Psoas muscle (tissue), 8 donors: Measurements from ENCODE around the gene REV3L. TPM values are rescaled to one million over a fixed set of nuclear protein-coding genes. Genes with fewer than 3 reads are reported as not detected.
A peak's percentile ranks its signal among the peaks of the same experiment; 100 is the strongest.

Source experiments
- ATAC-seq, 4 donors: fragments of 200-7000 bp; cut with Tn5 transposase; one replicate each; pipeline ENCODE4 v1.9.1; 2020; ENCODE audit warnings: moderate library complexity in 3 of 4, mild to moderate bottlenecking in 2 of 4
- DNase-seq, 2 donors: peaks; one replicate each; pipeline ENCODE4 v3.0.0-alpha.2; 2020
- H3K27ac ChIP-seq: fragments of 200-600 bp; one replicate; pipeline ENCODE4 v1.8.0; 2022
- H3K27me3 ChIP-seq, 3 donors: fragments of 200-600 bp in 1 of 3; one replicate each; pipeline versions ENCODE4 v1.6.1 to v1.8.0; 2013 to 2022; ENCODE audit warnings: low read length in 2 of 3, mild to moderate bottlenecking in 2 of 3, moderate library complexity in 1 of 3; ENCODE audit not compliant: insufficient read depth in 3 of 3
- H3K36me3 ChIP-seq, 2 donors: fragments of 200-600 bp in 1 of 2; one replicate each; pipeline versions ENCODE4 v1.6.1 to v1.8.0; 2013 to 2022; ENCODE audit warnings: low read depth in 1 of 2, mild to moderate bottlenecking in 1 of 2, moderate library complexity in 1 of 2; ENCODE audit not compliant: insufficient read depth in 1 of 2
- H3K4me1 ChIP-seq: fragments of 200-600 bp; one replicate; pipeline ENCODE4 v1.8.0; 2022
- H3K4me3 ChIP-seq: fragments of 200-600 bp; one replicate; pipeline ENCODE4 v1.8.0; 2022; ENCODE audit warnings: mild to moderate bottlenecking
- H3K9me3 ChIP-seq: fragments of 200-600 bp; one replicate; pipeline ENCODE4 v1.8.0; 2022
- WGBS, 3 donors: extraction: QIAGEN DNeasy Blood & Tissue Kit; methylation state at CpG; one replicate each; pipeline versions ENCODE4 v1.1.6 to v1.1.7; 2013; 5-methylcytosine and 5-hydroxymethylcytosine counted together
- intact Hi-C, 2 donors: fragments of 100-400 bp; cut with DNase I; formaldehyde crosslinking; loops; one replicate each; pipeline versions ENCODE4 v1.11.0 to v1.14.2; 2022
- polyA plus RNA-seq, 3 donors: library from polyadenylated mRNA; stranded (reverse); fragments of 200-250 nt; gene quantifications; one replicate each; pipeline ENCODE4 v1.2.3, GENCODE V29; 2013
- total RNA-seq, 4 donors: library from RNA; stranded (reverse); fragmentation: NEBNext Ultra II Directional in 2 of 4; extraction: Animal tissue kit (Norgen Biotek cat#: 25700) in 2 of 4; gene quantifications; one replicate each; pipeline versions ENCODE4 v1.2.1 to v1.2.4, GENCODE V29; 2021 to 2023
- TF ChIP-seq, protein P1 (sequence below): fragments of 200-600 bp; IDR thresholded peaks from one replicate; pipeline ENCODE4 v1.8.0; 2022; ENCODE audit warnings: antibody characterized with exemption
- donor health status: healthy with polysubstance abuse.
- donor health status: DM: no; HTN: no; CAD: no; lungs with moderate emphysema.
- donor health status: Bipolar disorder and iron deficiency.
- donor health status: healthy.
- donor health status: DM: yes; HTN: yes; CAD: no.
- donor health status: DM: no; HTN: no; CAD: no.
- donor health status: DM: no; HTN: no; CAD: no.
- donor health status: DM: yes; HTN: yes; CAD: no.

The REV3L gene
- total and polyA plus RNA-seq, 7 donors = 9.0 to 36.3 (median 18.8) TPM

DNA sequence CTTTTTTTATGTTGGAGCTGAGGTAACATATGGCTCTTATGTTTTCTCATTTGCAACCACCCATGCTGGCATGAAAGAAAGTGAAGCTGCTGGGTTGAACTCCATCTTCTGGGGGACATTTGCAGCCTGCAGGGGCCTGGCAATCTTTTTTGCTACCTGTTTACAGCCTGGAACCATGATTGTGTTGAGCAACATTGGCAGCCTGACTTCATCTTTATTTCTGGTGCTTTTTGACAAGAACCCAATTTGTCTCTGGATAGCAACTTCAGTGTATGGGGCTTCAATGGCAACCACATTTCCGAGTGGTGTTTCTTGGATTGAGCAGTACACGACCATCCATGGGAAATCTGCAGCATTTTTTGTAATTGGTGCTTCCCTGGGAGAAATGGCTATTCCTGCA, 216.7 kb downstream of the REV3L start:
- H3K4me1 ChIP-seq = peaks cover 14% of the 10 kb centered on the region
- peak overlapping the region; percentile 14 for H3K27ac ChIP-seq
- WGBS, 3 donors = 82 to 92% (median 89%) methylated on average over 2 of the region's 2 CpGs
- ATAC-seq (peak in 2 of 4 donors; percentile 46 to 58), DNase-seq (no peak)
- intact Hi-C loops = loop anchor here in 1 of 2 donors (10.0 kb wide), 1 partner anchor 389 kb away; no protein-coding TSS in a partner anchor
- H3K27me3 ChIP-seq = no peaks in the 10 kb centered on the region
- no peak overlapping the region for H3K4me3 ChIP-seq
- TF ChIP-seq, protein P1, sequence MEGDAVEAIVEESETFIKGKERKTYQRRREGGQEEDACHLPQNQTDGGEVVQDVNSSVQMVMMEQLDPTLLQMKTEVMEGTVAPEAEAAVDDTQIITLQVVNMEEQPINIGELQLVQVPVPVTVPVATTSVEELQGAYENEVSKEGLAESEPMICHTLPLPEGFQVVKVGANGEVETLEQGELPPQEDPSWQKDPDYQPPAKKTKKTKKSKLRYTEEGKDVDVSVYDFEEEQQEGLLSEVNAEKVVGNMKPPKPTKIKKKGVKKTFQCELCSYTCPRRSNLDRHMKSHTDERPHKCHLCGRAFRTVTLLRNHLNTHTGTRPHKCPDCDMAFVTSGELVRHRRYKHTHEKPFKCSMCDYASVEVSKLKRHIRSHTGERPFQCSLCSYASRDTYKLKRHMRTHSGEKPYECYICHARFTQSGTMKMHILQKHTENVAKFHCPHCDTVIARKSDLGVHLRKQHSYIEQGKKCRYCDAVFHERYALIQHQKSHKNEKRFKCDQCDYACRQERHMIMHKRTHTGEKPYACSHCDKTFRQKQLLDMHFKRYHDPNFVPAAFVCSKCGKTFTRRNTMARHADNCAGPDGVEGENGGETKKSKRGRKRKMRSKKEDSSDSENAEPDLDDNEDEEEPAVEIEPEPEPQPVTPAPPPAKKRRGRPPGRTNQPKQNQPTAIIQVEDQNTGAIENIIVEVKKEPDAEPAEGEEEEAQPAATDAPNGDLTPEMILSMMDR = no peak
- no peaks in the 10 kb centered on the region for H3K9me3 ChIP-seq
- peaks cover 4 to 32% of the 10 kb centered on the region in 2 donors for H3K36me3 ChIP-seq

DNA sequence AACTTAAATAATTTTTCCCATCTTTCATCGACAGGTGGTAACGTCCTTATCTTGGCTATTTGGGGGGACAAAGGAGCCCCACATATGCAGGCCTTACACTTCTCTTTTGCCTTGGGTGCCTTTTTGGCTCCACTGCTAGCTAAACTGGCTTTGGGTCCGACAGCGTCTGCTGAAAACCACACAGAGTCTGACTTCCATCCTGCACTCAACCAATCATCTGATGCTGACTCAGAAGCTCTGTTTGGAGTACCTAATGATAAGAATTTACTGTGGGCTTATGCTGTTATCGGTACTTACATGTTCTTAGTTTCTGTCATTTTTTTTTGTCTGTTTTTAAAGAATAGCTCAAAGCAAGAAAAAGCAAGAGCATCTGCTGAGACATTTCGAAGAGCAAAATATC, 217.2 kb downstream of the REV3L start:
- Histone ChIP-seq H3K4me1 (peaks cover 16% of the 10 kb centered on the region), H3K9me3 (no peaks in the 10 kb centered on the region), H3K27me3 (no peaks in the 10 kb centered on the region), H3K36me3 (peaks cover 4 to 32% of the 10 kb centered on the region in 2 donors), H3K4me3 (no peak overlapping the region), H3K27ac (peak overlapping the region; percentile 14)
- ATAC-seq (no peak), DNase-seq (no peak)
- TF ChIP-seq, protein P1 = no peak
- intact Hi-C loops = loop anchor here in 1 of 2 donors (10.0 kb wide), 1 partner anchor 389 kb away; no protein-coding TSS in a partner anchor
- 89 to 93% (median 92%) methylated on average over 6 of the region's 6 CpGs for WGBS, 3 donors

DNA sequence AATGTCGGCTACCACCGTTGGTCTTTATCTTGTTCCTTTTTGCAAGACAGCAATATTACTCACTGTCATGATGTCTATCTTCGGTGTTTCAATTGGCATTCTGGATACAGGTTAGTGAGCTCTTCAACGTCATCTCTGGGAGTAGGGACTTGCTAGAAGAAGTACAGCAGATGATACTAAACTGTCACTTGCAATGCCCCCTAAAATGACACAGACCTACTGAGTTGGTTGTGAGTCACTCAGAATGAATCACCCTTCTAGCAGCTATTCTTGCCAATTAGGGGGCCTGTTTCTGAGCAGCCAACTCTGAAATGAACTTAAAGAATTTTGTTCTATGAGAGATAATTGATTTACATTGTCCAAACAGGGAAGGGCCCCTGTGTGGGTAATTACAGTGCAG, 219.2 kb downstream of the REV3L start:
- intact Hi-C loops = loop anchor here (5.0 to 10.0 kb wide), 2 partner anchors 43 to 391 kb away; no protein-coding TSS in a partner anchor
- 68 to 86% (median 81%) methylated on average over 4 of the region's 4 CpGs for WGBS, 3 donors
- no peak for DNase-seq
- Histone ChIP-seq H3K4me1 (peaks cover 21% of the 10 kb centered on the region), H3K4me3 (no peak overlapping the region), H3K9me3 (no peaks in the 10 kb centered on the region), H3K27me3 (no peaks in the 10 kb centered on the region), H3K36me3 (peaks cover 4 to 32% of the 10 kb centered on the region in 2 donors), H3K27ac (peak overlapping the region; percentile 31)
- peak in 1 of 4 donors; percentile 32 for ATAC-seq
- TF ChIP-seq, protein P1 = no peak

DNA sequence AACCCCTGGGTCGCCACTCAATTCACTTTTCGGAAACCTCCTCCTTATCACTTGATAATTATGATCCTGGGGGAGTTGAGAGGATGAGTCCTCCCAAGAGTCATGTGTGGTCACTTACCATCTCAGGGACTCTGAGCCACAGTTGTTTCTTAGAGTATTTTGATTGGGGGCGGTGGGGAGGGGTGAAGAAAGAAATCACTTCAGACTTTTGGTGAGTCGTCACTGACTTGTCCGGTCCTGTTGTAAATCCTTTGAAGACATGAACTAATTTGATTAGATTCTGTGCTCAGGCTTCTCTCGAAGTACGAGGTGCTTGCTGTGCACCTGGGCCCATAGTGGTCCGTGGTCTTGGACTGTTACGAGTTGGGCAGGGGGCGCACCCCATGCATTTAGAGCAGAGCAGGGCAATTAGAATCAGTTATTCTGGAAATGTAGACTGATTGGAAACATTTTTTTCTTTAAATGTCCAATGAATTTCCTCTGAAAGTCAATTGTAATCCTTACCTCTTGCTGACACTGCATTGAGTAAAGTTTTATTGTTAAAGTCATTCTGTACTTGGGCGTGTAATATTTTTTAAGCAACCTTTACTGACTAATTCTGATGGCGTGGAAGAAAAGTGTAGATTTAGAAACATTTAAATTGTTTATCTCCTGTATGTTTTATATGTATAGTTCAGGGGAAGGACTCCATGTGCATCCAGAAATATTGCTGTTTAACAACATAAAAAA, 222.3 kb downstream of the REV3L start:
- intact Hi-C loops = loop anchor here (5.0 to 10.0 kb wide), 2 partner anchors 47 to 394 kb away; no protein-coding TSS in a partner anchor
- no peak for ATAC-seq
- no peaks in the 10 kb centered on the region for H3K9me3 ChIP-seq
- H3K36me3 ChIP-seq = peaks cover 0 to 16% of the 10 kb centered on the region in 2 donors
- no peaks in the 10 kb centered on the region for H3K27me3 ChIP-seq
- H3K4me1 ChIP-seq = peaks cover 7% of the 10 kb centered on the region
- TF ChIP-seq, protein P1 = no peak
- no peak for DNase-seq
- H3K4me3 ChIP-seq = peak overlapping the region; percentile 75
- H3K27ac ChIP-seq = no peak overlapping the region
- WGBS, 3 donors = 85 to 90% (median 87%) methylated on average over 12 of the region's 12 CpGs
